22Rv1 (cell line): ENCODE measurements around the gene ZSCAN16.

Experiments
- ZFX ChIP-seq: fragments of 450-650 bp; IDR thresholded peaks from 2 replicates; pipeline ENCODE4 v1.6.1; 2017; ENCODE audit warnings: antibody characterized with exemption, borderline replicate concordance
- TF ChIP-seq, protein P1 (sequence below): fragments of 450-650 bp; IDR thresholded peaks from 2 replicates; pipeline ENCODE4 v1.5.1; 2017; ENCODE audit warnings: mild to moderate bottlenecking

DNA sequence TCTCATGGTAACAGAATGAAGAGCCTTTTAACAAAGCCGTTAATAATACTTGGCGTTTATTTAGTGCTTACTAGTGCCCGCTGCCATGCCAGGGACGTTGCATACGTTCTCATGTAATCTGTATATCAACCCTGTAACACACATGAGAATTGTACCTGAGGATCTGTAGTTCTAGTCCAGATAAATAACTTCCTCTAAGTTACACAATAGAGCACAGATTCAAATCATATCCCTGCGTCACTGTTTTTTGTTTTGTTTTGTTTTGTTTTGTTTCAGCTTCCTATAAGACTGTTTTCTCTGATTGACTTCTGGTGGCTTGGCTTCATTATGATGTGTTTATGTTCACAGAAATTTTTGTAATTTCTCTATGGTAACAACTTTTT, 553 bp downstream of the ZSCAN16 start:
- TF ChIP-seq, protein P1, sequence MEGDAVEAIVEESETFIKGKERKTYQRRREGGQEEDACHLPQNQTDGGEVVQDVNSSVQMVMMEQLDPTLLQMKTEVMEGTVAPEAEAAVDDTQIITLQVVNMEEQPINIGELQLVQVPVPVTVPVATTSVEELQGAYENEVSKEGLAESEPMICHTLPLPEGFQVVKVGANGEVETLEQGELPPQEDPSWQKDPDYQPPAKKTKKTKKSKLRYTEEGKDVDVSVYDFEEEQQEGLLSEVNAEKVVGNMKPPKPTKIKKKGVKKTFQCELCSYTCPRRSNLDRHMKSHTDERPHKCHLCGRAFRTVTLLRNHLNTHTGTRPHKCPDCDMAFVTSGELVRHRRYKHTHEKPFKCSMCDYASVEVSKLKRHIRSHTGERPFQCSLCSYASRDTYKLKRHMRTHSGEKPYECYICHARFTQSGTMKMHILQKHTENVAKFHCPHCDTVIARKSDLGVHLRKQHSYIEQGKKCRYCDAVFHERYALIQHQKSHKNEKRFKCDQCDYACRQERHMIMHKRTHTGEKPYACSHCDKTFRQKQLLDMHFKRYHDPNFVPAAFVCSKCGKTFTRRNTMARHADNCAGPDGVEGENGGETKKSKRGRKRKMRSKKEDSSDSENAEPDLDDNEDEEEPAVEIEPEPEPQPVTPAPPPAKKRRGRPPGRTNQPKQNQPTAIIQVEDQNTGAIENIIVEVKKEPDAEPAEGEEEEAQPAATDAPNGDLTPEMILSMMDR = no peak
- no peak for TF ChIP-seq ZFX
